ENCODE results near the gene DPYSL5.

Gene DPYSL5

GRCh38 chr2:26969077-26969844, 121.3 kb downstream of the DPYSL5 start:
- DNase-seq = no peak

GRCh38 chr2:26970244-26970927, 122.5 kb downstream of the DPYSL5 start, which contains the start of gene MAPRE3:
Gene MAPRE3, plus strand, starts transcription at chr2:26970637. Its CDS starts 51,582 bp downstream, at chr2:27022219.
- peak; percentile 74 to 76 for DNase-seq

GRCh38 chr2:26970928-26971627, 123.1 kb downstream of the DPYSL5 start:
- DNase-seq = no peak

- DNase-seq = no peak
Observed at GRCh38 chr2:26971911-26972786, 124.2 kb downstream of the DPYSL5 start.

- DNase-seq = no peak
Observed at GRCh38 chr2:26974352-26974751, 126.4 kb downstream of the DPYSL5 start.

- no peak for DNase-seq
Observed at GRCh38 chr2:26975102-26975501, 127.2 kb downstream of the DPYSL5 start.

- no peak for DNase-seq
Observed at GRCh38 chr2:26975656-26976055, 127.7 kb downstream of the DPYSL5 start.

GRCh38 chr2:26976237-26976636, 128.3 kb downstream of the DPYSL5 start:
- no peak for DNase-seq

GRCh38 chr2:26977012-26977411, 129.1 kb downstream of the DPYSL5 start:
- no peak for DNase-seq

GRCh38 chr2:26978061-26978596, 130.2 kb downstream of the DPYSL5 start:
- no peak for DNase-seq

GRCh38 chr2:26979741-26980140, 131.8 kb downstream of the DPYSL5 start:
- DNase-seq = no peak

GRCh38 chr2:26980971-26981370, 133.0 kb downstream of the DPYSL5 start:
- no peak for DNase-seq

- peak in 1 of 2 donors; percentile 17 for DNase-seq
Observed at GRCh38 chr2:26982102-26982742, 134.3 kb downstream of the DPYSL5 start.

GRCh38 chr2:26983746-26984145, 135.8 kb downstream of the DPYSL5 start:
- no peak for DNase-seq

GRCh38 chr2:26985807-26986206, 137.9 kb downstream of the DPYSL5 start:
- DNase-seq = no peak

- DNase-seq = no peak
Observed at GRCh38 chr2:26986576-26986975, 138.6 kb downstream of the DPYSL5 start.

- peak in 1 of 2 donors; percentile 11 for DNase-seq
Observed at GRCh38 chr2:26988058-26988860, 140.3 kb downstream of the DPYSL5 start.

GRCh38 chr2:26989156-26989555, 141.2 kb downstream of the DPYSL5 start:
- DNase-seq = no peak

GRCh38 chr2:26991717-26992116, 143.8 kb downstream of the DPYSL5 start:
- DNase-seq = no peak

GRCh38 chr2:26993768-26994167, 145.8 kb downstream of the DPYSL5 start:
- DNase-seq = no peak

- no peak for DNase-seq
Observed at GRCh38 chr2:26994983-26995382, 147.1 kb downstream of the DPYSL5 start.
